GM21360 (cell line): ENCODE measurements around the gene CDH23.

Source experiments
- ATAC-seq: cut with Tn5 transposase; IDR thresholded peaks from one replicate; pipeline ENCODE4 v1.9.1; 2021; ENCODE audit warnings: mild to moderate bottlenecking, moderate library complexity; ENCODE audit not compliant: unreplicated experiment

Gene CDH23

GRCh38 chr10:71391701-71392100, 5.0 kb upstream of the CDH23 start:
- no peak for ATAC-seq

DNA sequence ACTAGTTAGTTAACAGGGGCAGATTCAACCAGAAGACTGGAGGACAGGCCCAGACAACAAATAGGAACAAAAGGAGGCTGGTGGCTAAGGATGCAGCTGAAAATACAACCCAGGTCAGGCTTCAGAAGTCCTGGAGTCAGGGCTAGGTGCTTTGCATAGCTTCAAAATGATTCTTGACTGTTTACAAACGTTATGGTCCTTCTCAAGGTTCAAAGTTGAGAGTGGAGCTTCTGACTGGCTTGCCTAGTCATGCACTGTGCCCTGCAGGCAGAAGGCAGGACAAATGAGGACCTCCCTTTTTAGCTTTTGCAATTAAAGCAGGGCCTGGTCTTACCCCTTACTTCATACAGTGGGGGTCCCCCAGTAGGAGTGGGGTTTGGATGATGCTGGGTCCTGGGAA, 4.4 kb upstream of the CDH23 start:
- no peak for ATAC-seq

DNA sequence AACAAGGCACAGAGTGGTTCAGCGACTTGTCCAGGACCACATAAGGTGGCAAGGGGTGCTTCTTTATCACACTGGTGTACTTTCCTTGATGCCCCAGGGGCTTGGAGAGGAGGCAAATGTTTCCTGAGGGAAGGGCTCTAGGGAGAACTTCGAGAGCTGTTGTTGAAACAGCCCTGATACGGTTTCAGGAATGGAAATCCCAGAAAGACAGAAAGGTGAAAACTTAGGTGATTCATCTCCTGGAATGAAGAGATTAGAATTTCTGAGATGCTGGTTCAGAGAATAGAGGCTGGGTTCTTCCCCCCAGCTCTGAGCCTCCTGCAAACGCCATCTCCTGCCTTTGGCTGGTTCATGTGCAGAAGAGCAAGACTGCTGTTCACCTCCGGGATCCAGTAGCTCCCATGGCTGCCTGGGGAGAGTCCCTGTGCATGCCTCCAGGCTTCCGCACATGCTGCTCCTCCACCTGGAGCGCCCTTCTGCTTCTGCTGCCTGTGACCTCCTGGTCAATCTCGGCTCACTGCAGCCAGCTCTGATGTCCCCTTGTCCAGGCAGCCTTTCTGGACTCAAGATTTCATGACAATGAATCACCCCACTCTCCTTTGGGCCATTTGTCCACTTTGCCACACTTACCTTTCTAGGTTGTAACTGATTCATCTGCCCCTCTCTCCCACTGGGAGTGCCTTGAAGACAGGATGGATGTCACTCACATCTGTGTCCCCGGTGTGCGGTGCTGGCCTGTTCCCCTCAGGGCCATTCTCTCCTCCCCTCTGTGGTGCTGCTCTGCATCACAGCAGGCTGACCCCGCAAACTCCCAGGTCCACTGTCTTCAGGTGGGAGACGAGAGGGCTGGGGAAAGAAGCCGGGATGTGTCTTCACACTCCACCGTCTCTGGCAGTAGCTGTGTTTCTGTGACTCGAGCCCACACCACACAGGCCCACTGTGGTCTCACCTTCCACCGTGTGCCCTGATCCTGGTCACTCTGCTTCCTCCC, 3.6 kb upstream of the CDH23 start:
- ATAC-seq = no peak

DNA sequence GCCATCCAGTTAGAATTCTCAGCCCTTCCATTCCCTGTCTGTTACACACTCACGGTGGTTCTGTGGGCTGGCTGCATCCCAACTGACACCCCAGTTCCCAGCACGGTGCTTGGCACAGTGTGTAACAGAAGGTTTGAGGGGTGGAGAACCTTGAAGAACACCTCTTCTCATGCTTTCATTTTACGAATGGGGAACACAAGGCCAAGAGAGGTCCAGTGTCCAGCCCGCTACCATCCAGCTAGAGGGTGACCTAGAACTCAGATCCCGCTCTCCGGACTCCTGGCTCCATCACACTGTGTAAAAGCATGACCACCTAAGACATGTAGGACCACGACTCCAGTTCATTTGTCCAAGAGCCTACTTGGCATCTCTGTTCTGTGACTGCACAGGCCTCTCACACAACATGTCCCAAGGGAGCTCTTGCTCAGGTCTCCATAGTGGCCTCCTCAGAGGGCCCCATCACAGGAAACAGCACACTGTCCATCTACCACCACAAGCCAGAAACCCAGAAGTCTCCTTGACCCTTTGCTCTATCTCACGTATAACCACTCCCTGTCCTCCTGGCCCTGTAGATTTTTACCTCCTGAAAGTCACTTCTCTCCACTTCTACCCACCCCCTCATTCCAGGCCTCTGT, 2.8 kb upstream of the CDH23 start:
- no peak for ATAC-seq

DNA sequence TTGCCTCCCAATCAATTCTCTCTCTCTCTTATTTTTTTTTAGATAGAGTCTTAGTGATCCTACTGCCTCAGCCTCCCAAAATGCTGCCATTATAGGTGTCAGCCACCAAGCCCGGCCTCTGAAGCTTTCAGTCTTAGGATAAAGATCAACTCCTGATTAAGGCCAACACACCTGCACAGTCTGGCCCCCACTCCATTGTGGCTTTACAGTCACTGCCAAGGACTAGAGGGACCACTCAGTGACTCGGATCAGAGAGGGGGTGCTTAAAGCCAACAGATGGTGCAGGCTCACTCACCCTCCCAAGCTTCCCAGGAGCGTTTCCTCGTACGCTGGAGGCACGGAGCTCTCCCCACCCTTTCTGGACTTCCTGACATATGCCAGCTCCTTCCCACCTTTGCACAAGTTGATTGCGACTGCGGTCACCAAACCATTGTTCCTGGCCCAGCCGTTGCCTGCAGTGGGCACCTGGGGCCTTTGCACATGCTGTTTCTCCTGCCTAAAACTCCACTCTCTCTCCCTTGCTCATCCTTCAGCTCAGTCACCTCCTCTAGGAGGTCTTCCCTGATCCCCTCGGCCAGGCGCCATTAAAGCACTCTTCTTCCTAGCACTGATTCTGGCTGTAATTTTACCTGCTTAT, 1.7 kb upstream of the CDH23 start:
- no peak for ATAC-seq

GRCh38 chr10:71395621-71396020, 1.1 kb upstream of the CDH23 start:
- ATAC-seq = no peak

GRCh38 chr10:71396084-71396710, 523 bp upstream of the CDH23 start:
- ATAC-seq = no peak

GRCh38 chr10:71397296-71398212, 834 bp downstream of the CDH23 start:
- ATAC-seq = no peak

- ATAC-seq = no peak
Measured at GRCh38 chr10:71398976-71399375, 2.3 kb downstream of the CDH23 start.

GRCh38 chr10:71399946-71400345, 3.2 kb downstream of the CDH23 start:
- no peak for ATAC-seq

DNA sequence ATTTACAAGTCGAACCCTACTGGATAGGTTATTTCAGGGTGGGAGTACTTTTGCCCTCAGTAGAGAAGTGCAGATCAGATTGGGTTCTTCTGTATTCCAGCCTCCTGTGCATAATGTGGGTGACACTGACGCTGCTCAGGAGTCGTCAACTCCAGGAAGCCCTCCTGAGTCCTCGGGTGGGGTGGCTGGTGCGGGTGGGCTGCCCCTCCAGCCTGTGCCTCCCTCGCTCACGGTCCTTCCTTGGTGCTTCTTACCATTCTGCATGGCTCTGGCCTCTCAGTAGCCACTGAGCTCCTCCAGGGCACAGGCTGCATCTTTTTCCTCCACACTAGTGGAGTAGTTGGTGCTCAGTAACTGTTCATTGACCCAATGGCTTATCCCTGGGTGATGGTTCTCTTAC, 4.3 kb downstream of the CDH23 start:
- no peak for ATAC-seq

DNA sequence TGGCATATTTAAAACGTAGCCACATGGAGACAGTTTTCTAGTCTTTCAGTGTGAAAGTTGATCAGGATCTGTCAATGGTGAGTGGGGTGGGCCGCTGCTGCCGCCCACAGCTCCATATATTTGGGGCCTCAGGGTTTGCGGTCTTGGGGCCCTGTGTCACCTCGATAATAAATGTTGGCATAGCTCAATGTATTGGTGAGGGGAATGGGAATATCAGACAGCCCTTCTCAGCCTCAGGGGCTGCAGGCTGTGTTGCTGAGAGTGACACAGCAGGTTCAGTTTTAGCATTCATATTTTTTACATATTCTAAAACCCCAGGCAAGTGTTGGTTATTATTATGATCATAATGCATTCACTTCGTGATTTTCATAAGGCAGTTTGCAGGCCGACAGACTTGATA, 5.3 kb downstream of the CDH23 start:
- ATAC-seq = no peak

DNA sequence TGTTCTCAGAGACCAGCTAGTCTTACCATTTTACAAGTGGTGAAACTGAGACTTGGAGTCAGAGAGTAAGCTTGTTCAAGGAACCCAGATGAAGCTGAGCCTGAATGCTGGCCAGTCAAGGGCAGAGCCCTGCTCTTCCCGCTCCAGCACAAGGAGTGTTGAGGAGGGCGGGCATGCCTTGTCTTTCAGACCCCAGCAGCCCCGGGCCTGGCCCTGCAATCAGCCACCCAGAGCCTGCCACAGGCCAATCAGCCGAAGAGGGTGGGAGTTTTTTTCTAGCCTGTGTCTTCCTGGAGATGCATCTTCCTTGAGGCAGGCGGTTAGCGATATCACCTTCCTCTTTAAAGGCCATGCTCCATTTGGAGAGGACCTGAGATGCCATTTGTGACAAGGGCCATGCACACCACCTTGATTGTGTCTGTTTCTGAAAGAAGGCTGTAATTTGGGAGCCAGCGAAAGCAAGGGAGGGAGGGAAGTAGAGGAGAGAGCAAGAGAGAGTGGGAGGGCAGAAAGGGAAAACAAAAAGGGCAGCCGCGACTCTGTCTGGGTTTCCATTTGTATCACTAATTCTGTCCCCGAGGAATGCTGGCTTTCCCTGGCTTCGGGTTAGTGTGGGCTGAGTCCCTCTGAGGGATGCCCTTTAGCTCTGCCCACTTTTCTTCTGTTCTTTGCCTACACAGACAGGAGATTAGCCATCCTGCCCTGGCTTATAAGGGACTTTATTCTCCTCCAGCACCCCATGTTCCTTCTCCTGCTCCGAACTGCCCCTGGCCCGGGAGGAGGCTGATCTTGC, 8.0 kb downstream of the CDH23 start:
- ATAC-seq = no peak

GRCh38 chr10:71406878-71407277, 10.2 kb downstream of the CDH23 start:
- ATAC-seq = no peak

DNA sequence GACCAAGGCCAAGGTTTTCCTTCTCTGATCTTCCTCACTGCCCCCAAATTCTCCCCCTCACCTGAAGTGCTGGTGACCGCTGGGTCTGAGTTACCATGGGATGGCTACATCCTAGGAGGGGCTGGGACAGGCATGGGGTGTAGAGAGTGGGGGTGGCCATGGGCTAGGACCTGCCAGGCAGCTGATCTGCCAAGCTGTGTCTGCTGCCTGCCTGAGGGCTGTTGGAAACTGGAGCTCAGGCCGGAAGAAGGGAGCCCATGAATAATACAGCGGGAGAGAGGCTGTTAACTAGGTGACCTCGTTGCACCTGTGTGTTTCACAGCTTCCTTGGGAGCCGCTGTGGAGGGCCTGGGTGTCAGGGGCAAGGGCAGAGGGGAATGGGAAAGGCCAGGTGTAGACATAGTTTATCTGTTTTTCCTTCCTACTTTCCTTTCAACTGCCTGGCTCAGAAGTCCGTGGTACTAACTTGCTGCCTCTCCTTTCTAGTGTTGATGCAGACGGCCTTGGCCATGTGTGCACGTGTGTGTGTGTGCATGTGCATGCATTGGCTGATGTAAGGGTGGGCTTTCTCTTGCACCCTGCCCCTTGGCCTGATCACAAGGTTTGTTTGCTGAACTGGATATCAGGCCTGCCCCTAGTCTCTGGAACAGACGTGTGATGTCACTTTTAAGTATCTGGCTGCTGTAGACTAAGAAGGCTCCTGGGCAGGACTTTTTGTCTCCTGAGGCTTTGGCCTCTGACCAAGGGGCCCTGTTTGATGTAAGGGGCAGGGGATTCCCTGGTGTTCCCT, 11.9 kb downstream of the CDH23 start:
- ATAC-seq = no peak

DNA sequence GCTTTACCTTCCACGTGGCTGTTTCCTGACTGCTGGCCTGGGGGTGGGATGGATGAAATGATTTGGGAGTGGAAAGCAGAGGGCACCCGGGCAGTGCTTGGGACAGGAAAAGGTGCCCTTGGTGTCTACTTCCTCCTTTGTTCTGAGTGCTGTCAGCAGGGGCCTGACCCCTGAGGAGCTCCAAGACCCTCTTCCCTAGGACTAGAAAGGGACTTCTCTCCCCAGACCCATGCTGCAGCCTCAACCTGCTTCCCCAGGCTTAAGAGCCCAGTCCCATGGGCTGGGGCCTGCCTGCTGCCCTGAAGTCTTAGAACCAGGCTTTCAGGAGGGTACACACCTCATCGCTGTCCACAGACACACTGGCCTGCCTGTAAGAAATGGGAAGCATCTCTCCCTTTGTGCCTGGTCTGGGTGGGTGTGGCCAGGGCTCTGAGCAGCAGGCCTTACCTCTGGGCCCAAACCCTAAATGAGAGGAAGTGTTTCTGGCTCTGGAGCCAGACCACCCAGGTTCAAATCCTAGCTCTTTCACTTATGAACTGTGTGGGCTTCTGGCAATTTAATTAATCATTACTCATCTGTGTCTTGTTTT, 12.9 kb downstream of the CDH23 start:
- ATAC-seq = no peak

DNA sequence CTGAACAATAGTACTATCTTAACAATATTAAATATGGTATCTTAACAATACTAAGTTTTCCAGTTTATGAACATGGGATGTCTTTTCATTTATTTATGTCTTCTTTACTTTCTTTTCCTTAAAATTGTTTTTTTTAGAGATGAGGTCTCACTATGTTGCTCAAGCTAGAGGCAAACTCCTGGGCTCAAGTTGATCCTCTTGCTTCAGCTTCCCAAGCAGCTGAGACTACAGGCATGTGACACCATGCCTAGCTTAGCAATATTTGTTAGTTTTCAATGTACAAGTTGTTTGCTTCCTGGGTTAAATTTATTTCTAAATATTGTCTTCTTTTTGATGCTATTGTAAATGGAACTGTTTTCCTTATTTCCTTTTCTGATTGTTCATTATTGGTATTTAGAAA, 16.9 kb downstream of the CDH23 start:
- ATAC-seq = no peak

DNA sequence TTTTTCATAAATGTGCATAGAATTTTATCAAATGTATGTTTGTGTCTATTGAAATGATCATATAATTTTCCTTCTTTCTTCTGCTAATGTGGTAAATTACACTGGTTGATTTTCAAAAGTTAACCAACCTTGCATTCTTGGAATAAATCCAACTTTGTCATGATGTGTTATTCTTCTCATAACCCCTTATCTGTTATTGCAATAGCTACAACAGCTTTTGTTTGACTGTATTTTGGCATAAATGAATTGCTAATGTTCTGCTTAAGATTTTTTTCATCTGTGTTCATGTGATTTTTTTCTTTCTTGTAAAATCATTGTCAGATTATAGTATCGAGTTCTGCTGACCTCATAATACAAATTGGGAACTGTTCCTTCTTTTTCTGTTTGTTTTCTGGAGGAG, 17.6 kb downstream of the CDH23 start:
- ATAC-seq = no peak
